Muscle of leg (tissue), 11 donors: ENCODE data around the gene AP5B1. TPM values are rescaled to one million over a fixed set of nuclear protein-coding genes. Genes with fewer than 3 reads are reported as not detected.

ENCODE experiments used
- DNase-seq: peaks from one replicate; pipeline ENCODE4 v3.0.0; 2013
- H3K27ac ChIP-seq: one replicate; pipeline ENCODE4 v1.5.1; 2013; ENCODE audit warnings: mild to moderate bottlenecking, low read length, control low read depth
- H3K27me3 ChIP-seq: one replicate; pipeline ENCODE4 v1.6.1; 2013; ENCODE audit warnings: low read length; ENCODE audit not compliant: control insufficient read depth, insufficient read depth
- H3K36me3 ChIP-seq: one replicate; pipeline ENCODE4 v1.6.1; 2013; ENCODE audit warnings: low read length; ENCODE audit not compliant: control insufficient read depth, insufficient read depth
- H3K4me1 ChIP-seq: one replicate; pipeline ENCODE4 v1.6.1; 2013; ENCODE audit warnings: low read length; ENCODE audit not compliant: control insufficient read depth, insufficient read depth
- H3K4me3 ChIP-seq: one replicate; pipeline ENCODE4 v1.5.1; 2013; ENCODE audit warnings: low read length, control low read depth
- H3K9me3 ChIP-seq: replicated peaks from 2 replicates; pipeline ENCODE4 v1.6.1; 2013; ENCODE audit warnings: low read depth, low read length; ENCODE audit not compliant: control insufficient read depth
- WGBS: methylation state at CpG from one replicate; pipeline ENCODE4 v1.1.5; 2013; ENCODE audit warnings: missing lambda C conversion rate; ENCODE audit not compliant: insufficient coverage; 5-methylcytosine and 5-hydroxymethylcytosine counted together
- polyA plus RNA-seq, 8 donors: library from polyadenylated mRNA; unstranded; fragments of 120-200 nt; gene quantifications; one replicate each; pipeline versions ENCODE4 v1.2.1 to v1.2.3, GENCODE V29; 2013; ENCODE audit warnings: inconsistent platforms in 1 of 8, low replicate concordance in 1 of 8; ENCODE audit not compliant: insufficient read length in 8 of 8, insufficient read depth in 1 of 8
- total RNA-seq: library from RNA; stranded (reverse); fragments of 120-200 nt; gene quantifications from one replicate; pipeline ENCODE4 v1.2.4, GENCODE V29; 2013

Gene AP5B1
- total and polyA plus RNA-seq, 9 donors: 1.6 to 3.4 (median 2.2) TPM

GRCh38 chr11:65814986-65815565 is 34.3 kb upstream of the AP5B1 start:
- no peak overlapping the region for H3K27ac ChIP-seq
- DNase-seq: no peak
- no peaks in the 10 kb centered on the region for H3K36me3 ChIP-seq
- H3K9me3 ChIP-seq: no peaks in the 10 kb centered on the region
- H3K4me3 ChIP-seq: no peak overlapping the region
- H3K4me1 ChIP-seq: peaks cover 16% of the 10 kb centered on the region
- H3K27me3 ChIP-seq: peaks cover 5% of the 10 kb centered on the region
- WGBS: 93% methylated on average over 12 of the region's 16 CpGs

- no peaks in the 10 kb centered on the region for H3K9me3 ChIP-seq
- no peaks in the 10 kb centered on the region for H3K36me3 ChIP-seq
- DNase-seq: peak; percentile 71
- WGBS: 69% methylated on average over 11 of the region's 18 CpGs
- H3K27ac ChIP-seq: no peak overlapping the region
- H3K27me3 ChIP-seq: peaks cover 5% of the 10 kb centered on the region
- H3K4me1 ChIP-seq: peaks cover 16% of the 10 kb centered on the region
- no peak overlapping the region for H3K4me3 ChIP-seq
Observed at GRCh38 chr11:65814131-65814985, 33.6 kb upstream of the AP5B1 start.

GRCh38 chr11:65811764-65812475 is 31.1 kb upstream of the AP5B1 start:
- H3K27ac ChIP-seq: no peak overlapping the region
- no peaks in the 10 kb centered on the region for H3K9me3 ChIP-seq
- WGBS: 41% methylated on average over 8 of the region's 19 CpGs
- peaks cover 13% of the 10 kb centered on the region for H3K27me3 ChIP-seq
- no peaks in the 10 kb centered on the region for H3K36me3 ChIP-seq
- DNase-seq: no peak
- H3K4me3 ChIP-seq: no peak overlapping the region
- peaks cover 6% of the 10 kb centered on the region for H3K4me1 ChIP-seq

GRCh38 chr11:65810046-65810868 is 29.5 kb upstream of the AP5B1 start:
- H3K4me3 ChIP-seq: no peak overlapping the region
- H3K36me3 ChIP-seq: no peaks in the 10 kb centered on the region
- peaks cover 4% of the 10 kb centered on the region for H3K4me1 ChIP-seq
- H3K9me3 ChIP-seq: no peaks in the 10 kb centered on the region
- peaks cover 13% of the 10 kb centered on the region for H3K27me3 ChIP-seq
- H3K27ac ChIP-seq: no peak overlapping the region
- 84% methylated on average over 15 of the region's 23 CpGs for WGBS
- no peak for DNase-seq

- no peak for DNase-seq
- Histone ChIP-seq H3K36me3 (no peaks in the 10 kb centered on the region), H3K27me3 (peaks cover 17% of the 10 kb centered on the region), H3K27ac (no peak overlapping the region), H3K9me3 (no peaks in the 10 kb centered on the region), H3K4me1 (peaks cover 4% of the 10 kb centered on the region), H3K4me3 (no peak overlapping the region)
- WGBS: 88% methylated on average over 8 of the region's 9 CpGs
Observed at GRCh38 chr11:65809496-65809895, 28.7 kb upstream of the AP5B1 start.

- DNase-seq: no peak
- Histone ChIP-seq H3K27ac (no peak overlapping the region), H3K4me1 (peaks cover 4% of the 10 kb centered on the region), H3K4me3 (no peak overlapping the region), H3K27me3 (peaks cover 22% of the 10 kb centered on the region), H3K36me3 (no peaks in the 10 kb centered on the region), H3K9me3 (no peaks in the 10 kb centered on the region)
- WGBS: 71% methylated on average over 15 of the region's 20 CpGs
Observed at GRCh38 chr11:65808744-65809341, 28.1 kb upstream of the AP5B1 start.

- Histone ChIP-seq H3K27ac (no peak overlapping the region), H3K9me3 (no peaks in the 10 kb centered on the region), H3K36me3 (no peaks in the 10 kb centered on the region), H3K4me3 (no peak overlapping the region), H3K4me1 (peaks cover 3% of the 10 kb centered on the region), H3K27me3 (peaks cover 34% of the 10 kb centered on the region)
- DNase-seq: no peak
- WGBS: 55% methylated on average over 6 of the region's 6 CpGs
Observed at GRCh38 chr11:65806979-65807378, 26.2 kb upstream of the AP5B1 start.

GRCh38 chr11:65803797-65804492 is 23.2 kb upstream of the AP5B1 start:
- H3K36me3 ChIP-seq: no peaks in the 10 kb centered on the region
- peaks cover 37% of the 10 kb centered on the region for H3K27me3 ChIP-seq
- 63% methylated on average over 10 of the region's 21 CpGs for WGBS
- H3K4me3 ChIP-seq: no peak overlapping the region
- H3K9me3 ChIP-seq: no peaks in the 10 kb centered on the region
- no peak overlapping the region for H3K27ac ChIP-seq
- DNase-seq: no peak
- H3K4me1 ChIP-seq: no peaks in the 10 kb centered on the region

- Histone ChIP-seq H3K9me3 (no peaks in the 10 kb centered on the region), H3K36me3 (no peaks in the 10 kb centered on the region), H3K4me1 (no peaks in the 10 kb centered on the region), H3K27me3 (peaks cover 32% of the 10 kb centered on the region), H3K27ac (no peak overlapping the region), H3K4me3 (no peak overlapping the region)
- WGBS: 90% methylated on average over 7 of the region's 9 CpGs
- DNase-seq: no peak
Observed at GRCh38 chr11:65802841-65803240, 22.1 kb upstream of the AP5B1 start.
